Vagina (tissue), 2 donors: ENCODE measurements around the gene CCDC185.
"Not testable (repeated sequence)": the region's sequence is repeated elsewhere in the genome, so short reads cannot be mapped to it uniquely, and the experiment has no call there.

Experiments
- POLR2A ChIP-seq, 2 donors: fragments of 450-650 bp; IDR thresholded peaks; one replicate each; pipeline ENCODE4 v1.6.1; 2017; ENCODE audit warnings: antibody characterized with exemption in 2 of 2, mild to moderate bottlenecking in 2 of 2, moderate library complexity in 2 of 2
- TF ChIP-seq, protein P1 (sequence below), 3 experiments: fragments of 450-650 bp in 2 of 3; fragments of 200-600 bp in 1 of 3; sonication (generic) in 1 of 3; IDR thresholded peaks; one replicate each; pipeline ENCODE4 v1.5.1; 2017 to 2019; ENCODE audit warnings: antibody characterized with exemption in 3 of 3, mild to moderate bottlenecking in 2 of 3, moderate library complexity in 2 of 3

DNA sequence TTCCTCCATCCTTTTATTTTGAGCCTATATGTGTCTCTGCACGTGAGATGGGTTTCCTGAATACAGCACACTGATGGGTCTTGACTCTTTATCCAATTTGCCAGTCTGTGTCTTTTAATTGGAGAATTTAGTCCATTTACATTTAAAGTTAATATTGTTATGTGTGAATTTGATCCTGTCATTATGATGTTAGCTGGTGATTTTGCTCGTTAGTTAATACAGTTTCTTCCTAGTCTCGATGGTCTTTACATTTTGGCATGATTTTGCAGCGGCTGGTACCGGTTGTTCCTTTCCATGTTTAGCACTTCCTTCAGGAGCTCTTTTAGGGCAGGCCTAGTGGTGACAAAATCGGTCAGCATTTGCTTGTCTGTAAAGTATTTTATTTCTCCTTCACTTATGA, 6.2 kb downstream of the CCDC185 start:
- TF ChIP-seq, protein P1, sequence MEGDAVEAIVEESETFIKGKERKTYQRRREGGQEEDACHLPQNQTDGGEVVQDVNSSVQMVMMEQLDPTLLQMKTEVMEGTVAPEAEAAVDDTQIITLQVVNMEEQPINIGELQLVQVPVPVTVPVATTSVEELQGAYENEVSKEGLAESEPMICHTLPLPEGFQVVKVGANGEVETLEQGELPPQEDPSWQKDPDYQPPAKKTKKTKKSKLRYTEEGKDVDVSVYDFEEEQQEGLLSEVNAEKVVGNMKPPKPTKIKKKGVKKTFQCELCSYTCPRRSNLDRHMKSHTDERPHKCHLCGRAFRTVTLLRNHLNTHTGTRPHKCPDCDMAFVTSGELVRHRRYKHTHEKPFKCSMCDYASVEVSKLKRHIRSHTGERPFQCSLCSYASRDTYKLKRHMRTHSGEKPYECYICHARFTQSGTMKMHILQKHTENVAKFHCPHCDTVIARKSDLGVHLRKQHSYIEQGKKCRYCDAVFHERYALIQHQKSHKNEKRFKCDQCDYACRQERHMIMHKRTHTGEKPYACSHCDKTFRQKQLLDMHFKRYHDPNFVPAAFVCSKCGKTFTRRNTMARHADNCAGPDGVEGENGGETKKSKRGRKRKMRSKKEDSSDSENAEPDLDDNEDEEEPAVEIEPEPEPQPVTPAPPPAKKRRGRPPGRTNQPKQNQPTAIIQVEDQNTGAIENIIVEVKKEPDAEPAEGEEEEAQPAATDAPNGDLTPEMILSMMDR (IDR thresholded peaks at IDR 0.05) = not testable (repeated sequence)
- TF ChIP-seq POLR2A (IDR thresholded peaks at IDR 0.05) = not testable (repeated sequence)
